K562 (cell line): ENCODE data around the gene CRTC3.

ENCODE experiments used
- BRD9 ChIP-seq: fragments of 450-650 bp; IDR thresholded peaks from 2 replicates; pipeline ENCODE4 v1.6.1; 2018; ENCODE audit warnings: low read depth; ENCODE audit not compliant: partially characterized antibody
- CEBPG ChIP-seq, 3 experiments: fragments of 200-800 bp in 1 of 3; sonication (Bioruptor generic) in 1 of 3; sonication (generic) in 1 of 3; formaldehyde crosslinking in 1 of 3; IDR thresholded peaks in 2 of 3; conservative IDR thresholded peaks in 1 of 3; 2 replicates each; pipeline versions ENCODE4 v1.6.1 to v1.8.0; 2016 to 2022; ENCODE audit warnings: missing compliant biosample characterization in 2 of 3, missing genetic modification characterization in 2 of 3, mild to moderate bottlenecking in 1 of 3, missing genetic modification reagents in 1 of 3
- DDX20 ChIP-seq: fragments of 450-650 bp; IDR thresholded peaks from 2 replicates; pipeline ENCODE4 v1.6.1; 2016; ENCODE audit warnings: missing genetic modification characterization, low read depth, mild to moderate bottlenecking, missing compliant biosample characterization, moderate library complexity
- ETS2 ChIP-seq: IDR thresholded peaks from 2 replicates; pipeline ENCODE4 v1.6.1; 2016; ENCODE audit warnings: borderline replicate concordance, missing genetic modification characterization, mild to moderate bottlenecking, moderate library complexity, missing compliant biosample characterization; ENCODE audit not compliant: poor library complexity, severe bottlenecking
- MYC ChIP-seq, 2 experiments: fragments of 250-450 bp in 1 of 2; sonication (Bioruptor Pico) in 1 of 2; IDR thresholded peaks; 2 replicates each; pipeline versions ENCODE4 v1.5.1 to v1.6.1; 2012 to 2021; ENCODE audit warnings: low read depth in 2 of 2, borderline replicate concordance in 1 of 2, improper control_type of control experiment in 1 of 2, low read length in 1 of 2, mild to moderate bottlenecking in 1 of 2, moderate library complexity in 1 of 2
- NCOA1 ChIP-seq: fragments of 450-650 bp; IDR thresholded peaks from 2 replicates; pipeline ENCODE4 v1.6.1; 2016; ENCODE audit warnings: low read depth
- PHF8 ChIP-seq: fragments of 200-600 bp; sonication (generic); IDR thresholded peaks from 2 replicates; pipeline ENCODE4 v1.6.1; 2012; ENCODE audit warnings: mixed run types, mild to moderate bottlenecking, inconsistent platforms, low read length, moderate library complexity, borderline replicate concordance
- RBFOX2 ChIP-seq: fragments of 200-400 bp; formaldehyde crosslinking; IDR thresholded peaks from 2 replicates; pipeline ENCODE4 v1.6.1; 2017; ENCODE audit warnings: low read depth, mild to moderate bottlenecking, low read length, moderate library complexity
- SRSF1 ChIP-seq: fragments of 200-400 bp; formaldehyde crosslinking; IDR thresholded peaks from 2 replicates; pipeline ENCODE4 v1.6.1; 2017; ENCODE audit warnings: mild to moderate bottlenecking, low read depth, low read length, moderate library complexity
- TSC22D4 ChIP-seq: fragments of 450-650 bp; IDR thresholded peaks from 2 replicates; pipeline ENCODE4 v1.6.1; 2016; ENCODE audit warnings: missing genetic modification characterization, missing biosample characterization, control low read depth
- ZNF384 ChIP-seq: IDR thresholded peaks from 2 replicates; pipeline ENCODE4 v1.6.1; 2012; ENCODE audit warnings: low read depth, low read length, improper control_type of control experiment
- ZZZ3 ChIP-seq: fragments of 450-650 bp; IDR thresholded peaks from 2 replicates; pipeline ENCODE4 v1.6.1; 2016; ENCODE audit warnings: antibody characterized with exemption, mild to moderate bottlenecking, moderate library complexity
- TF ChIP-seq, protein P1 (sequence below): sonication (generic); formaldehyde crosslinking; IDR thresholded peaks from 2 replicates; pipeline ENCODE4 v1.4.0; 2020; ENCODE audit warnings: mild to moderate bottlenecking, missing genetic modification reagents
- TF ChIP-seq, protein P2 (sequence below), 2 experiments: fragments of 450-650 bp; conservative IDR thresholded peaks; 2 replicates each; pipeline ENCODE4 v1.6.1; 2017; ENCODE audit warnings: mild to moderate bottlenecking in 2 of 2, moderate library complexity in 2 of 2

DNA sequence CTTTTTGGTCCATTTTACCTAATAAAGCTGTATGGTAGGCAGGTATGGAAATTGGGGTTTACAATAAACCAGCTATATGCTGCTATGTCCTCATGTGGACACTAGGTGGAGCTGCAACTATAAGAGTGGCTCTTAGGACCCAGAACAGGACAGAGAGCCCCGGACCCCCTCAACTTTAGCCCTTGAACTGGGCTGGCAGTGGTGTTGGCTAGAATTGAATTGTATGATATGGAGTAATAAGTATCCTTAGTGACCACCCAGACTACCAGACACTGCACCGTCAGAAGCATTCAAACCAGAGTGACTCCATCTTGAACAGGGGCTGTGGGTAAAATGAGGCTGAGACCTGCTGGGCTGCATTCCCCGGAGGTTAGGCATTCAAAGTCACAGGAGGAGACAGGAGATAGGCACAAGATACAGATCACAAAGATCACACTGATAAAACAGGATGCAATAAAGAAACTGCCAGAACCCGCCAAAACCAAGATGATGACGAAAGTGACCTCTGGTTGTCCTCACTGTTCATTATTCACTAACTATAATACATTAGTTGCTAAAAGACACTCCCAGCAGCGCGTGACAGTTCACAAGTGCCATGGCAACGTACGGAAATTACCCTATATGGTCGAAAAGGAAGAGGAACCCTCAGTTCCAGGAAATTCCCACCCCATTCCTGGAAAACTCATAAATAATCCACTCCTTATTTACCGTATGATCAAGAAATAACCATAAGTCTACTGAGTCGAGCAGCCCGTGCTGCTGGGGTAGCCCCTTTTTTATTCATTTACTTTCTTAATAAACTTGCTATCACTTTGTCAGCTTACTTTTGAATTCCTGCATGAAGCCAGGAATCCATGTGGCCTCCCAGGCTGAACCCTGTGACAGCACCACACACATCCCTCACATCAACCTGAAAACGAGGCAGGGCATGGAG lies 118.7 kb downstream of the CRTC3 start:
- TF ChIP-seq MYC (IDR thresholded peaks at IDR 0.05; ENCODE audit: low read depth, low read length) = peak; percentile 67
- TF ChIP-seq MYC (CRISPR knock-in tag; IDR thresholded peaks at IDR 0.05; ENCODE audit: borderline replicate concordance, low read depth) = peak; percentile 100
- TF ChIP-seq PHF8 = peak; percentile 20; the same call in 1 of the 2 replicates
- peak; percentile 100 for TF ChIP-seq DDX20 (tag)
- TF ChIP-seq RBFOX2 = peak; percentile 70
- TF ChIP-seq TSC22D4 (tag) = no peak
- TF ChIP-seq, protein P1, sequence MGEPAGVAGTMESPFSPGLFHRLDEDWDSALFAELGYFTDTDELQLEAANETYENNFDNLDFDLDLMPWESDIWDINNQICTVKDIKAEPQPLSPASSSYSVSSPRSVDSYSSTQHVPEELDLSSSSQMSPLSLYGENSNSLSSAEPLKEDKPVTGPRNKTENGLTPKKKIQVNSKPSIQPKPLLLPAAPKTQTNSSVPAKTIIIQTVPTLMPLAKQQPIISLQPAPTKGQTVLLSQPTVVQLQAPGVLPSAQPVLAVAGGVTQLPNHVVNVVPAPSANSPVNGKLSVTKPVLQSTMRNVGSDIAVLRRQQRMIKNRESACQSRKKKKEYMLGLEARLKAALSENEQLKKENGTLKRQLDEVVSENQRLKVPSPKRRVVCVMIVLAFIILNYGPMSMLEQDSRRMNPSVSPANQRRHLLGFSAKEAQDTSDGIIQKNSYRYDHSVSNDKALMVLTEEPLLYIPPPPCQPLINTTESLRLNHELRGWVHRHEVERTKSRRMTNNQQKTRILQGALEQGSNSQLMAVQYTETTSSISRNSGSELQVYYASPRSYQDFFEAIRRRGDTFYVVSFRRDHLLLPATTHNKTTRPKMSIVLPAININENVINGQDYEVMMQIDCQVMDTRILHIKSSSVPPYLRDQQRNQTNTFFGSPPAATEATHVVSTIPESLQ (CRISPR knock-in tag) = peak; percentile 39; the same call in 1 of the 2 replicates
- no peak for TF ChIP-seq SRSF1
- TF ChIP-seq ZNF384 = peak; percentile 87
- TF ChIP-seq BRD9 = peak; percentile 99
- TF ChIP-seq ETS2 = peak; percentile 100
- peak; percentile 37; the same call in 1 of the 2 replicates for TF ChIP-seq NCOA1
- no peak for TF ChIP-seq ZZZ3
- TF ChIP-seq, protein P2, sequence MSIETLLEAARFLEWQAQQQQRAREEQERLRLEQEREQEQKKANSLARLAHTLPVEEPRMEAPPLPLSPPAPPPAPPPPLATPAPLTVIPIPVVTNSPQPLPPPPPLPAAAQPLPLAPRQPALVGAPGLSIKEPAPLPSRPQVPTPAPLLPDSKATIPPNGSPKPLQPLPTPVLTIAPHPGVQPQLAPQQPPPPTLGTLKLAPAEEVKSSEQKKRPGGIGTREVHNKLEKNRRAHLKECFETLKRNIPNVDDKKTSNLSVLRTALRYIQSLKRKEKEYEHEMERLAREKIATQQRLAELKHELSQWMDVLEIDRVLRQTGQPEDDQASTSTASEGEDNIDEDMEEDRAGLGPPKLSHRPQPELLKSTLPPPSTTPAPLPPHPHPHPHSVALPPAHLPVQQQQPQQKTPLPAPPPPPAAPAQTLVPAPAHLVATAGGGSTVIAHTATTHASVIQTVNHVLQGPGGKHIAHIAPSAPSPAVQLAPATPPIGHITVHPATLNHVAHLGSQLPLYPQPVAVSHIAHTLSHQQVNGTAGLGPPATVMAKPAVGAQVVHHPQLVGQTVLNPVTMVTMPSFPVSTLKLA (conservative IDR thresholded peaks at IDR 0.05) = peak; percentile 61 to 77; a peak in 2 of 4 replicates
- TF ChIP-seq CEBPG (CRISPR knock-in tag; IDR thresholded peaks at IDR 0.05) = peak; percentile 84
- peak; percentile 94 to 95 for TF ChIP-seq CEBPG (tag; conservative IDR thresholded peaks at IDR 0.05 in 1 of 2, IDR thresholded peaks at IDR 0.05 in 1 of 2)
